GM18505 (cell line): ENCODE results near the gene SPATA31D3.
"Not testable (repeated sequence)": the region's sequence is repeated elsewhere in the genome, so short reads cannot be mapped to it uniquely, and the experiment has no call there.

ENCODE experiments used
- ATAC-seq: cut with Tn5 transposase; IDR thresholded peaks from one replicate; pipeline ENCODE4 v1.9.1; 2021; ENCODE audit not compliant: unreplicated experiment
- POLR2A ChIP-seq: IDR thresholded peaks from 4 replicates; pipeline ENCODE4 v1.6.1; 2011; ENCODE audit warnings: borderline replicate concordance; ENCODE audit not compliant: insufficient read depth, insufficient read length; ENCODE audit errors: extremely low read depth

Gene SPATA31D3

DNA sequence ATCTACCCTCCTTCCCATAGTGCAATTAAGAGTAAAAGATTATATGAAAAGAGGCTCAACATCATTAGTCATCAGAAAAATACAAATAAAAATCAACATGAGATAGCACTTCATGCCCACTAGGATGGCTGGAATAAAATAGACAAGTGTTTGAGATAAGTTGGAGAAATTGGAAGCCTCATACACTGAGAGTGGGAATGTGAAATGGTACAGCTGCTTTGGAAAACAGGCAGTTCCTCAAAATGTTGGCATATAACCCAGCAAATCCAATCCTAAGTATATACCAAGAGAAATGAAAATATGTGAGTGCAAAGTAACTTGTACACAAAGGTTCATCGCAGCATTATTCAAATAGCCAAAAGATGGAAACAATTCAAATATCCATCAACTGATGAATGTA lies 9.8 kb downstream of the SPATA31D3 start:
- no peak for TF ChIP-seq POLR2A
- ATAC-seq, result no peak

DNA sequence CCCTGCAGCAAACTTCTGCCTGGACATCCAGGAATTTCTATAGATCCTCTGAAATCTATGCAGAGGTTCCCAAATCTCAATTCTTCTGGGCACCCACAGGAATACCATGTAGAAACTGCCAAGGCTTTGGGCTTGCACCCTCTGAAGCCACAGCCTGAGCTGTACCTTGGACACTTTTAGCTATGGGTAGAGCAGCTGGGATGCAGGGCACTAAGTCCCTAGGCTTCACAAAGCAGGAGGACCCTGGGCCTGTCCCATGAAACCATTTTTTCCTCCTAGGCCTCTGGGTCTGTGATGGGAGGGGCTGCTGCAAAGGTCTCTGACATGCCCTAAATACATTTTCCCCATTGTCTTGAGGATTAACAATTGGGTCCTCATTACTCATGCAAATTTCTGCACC lies 12.3 kb downstream of the SPATA31D3 start:
- no peak for ATAC-seq
- no peak for TF ChIP-seq POLR2A

DNA sequence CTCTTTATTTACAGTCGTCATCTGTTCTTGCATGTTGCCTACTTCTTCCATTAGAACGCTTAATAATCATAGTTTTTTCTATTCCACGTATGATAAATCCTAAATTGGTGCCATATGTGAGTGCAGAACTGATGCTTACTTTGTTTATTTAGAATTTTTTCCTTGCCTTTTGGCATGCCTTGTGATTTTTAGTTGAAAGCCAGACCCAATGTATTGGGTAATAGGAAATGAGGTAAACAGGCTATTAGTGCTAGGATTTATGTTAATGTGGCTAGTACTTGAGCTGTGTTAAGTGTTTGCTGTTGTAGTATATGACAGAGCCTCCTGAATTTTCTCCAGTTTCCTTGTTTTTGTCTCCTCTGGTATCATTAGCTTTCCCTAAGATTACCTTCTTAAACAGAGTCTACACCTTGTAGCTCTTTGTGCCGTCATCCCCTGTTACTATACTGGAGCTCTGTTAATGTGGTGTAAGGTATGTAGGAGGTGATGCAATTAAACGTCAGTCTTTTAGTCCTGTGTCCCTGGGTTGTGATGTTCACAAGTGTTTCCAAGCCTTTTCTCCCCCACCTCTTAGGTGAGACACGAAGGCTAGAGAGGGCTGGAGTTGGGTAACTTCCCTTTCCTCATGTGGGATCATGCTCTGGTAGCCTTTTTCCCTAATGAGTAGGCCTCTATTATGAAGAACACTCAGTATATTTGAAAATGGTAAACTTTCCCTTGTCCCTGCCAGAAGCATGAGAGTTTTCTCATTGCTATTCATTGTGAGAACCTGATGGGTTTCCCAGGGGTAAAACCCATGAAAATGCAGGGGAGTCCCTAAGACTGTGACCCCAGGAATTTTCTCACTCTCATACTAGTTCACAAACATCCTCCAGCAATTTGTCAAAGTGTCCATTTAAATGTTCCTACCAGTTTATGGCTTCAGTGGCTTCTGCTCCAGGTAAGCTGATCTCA lies 21.2 kb downstream of the SPATA31D3 start:
- TF ChIP-seq POLR2A, result no peak
- ATAC-seq, result no peak

DNA sequence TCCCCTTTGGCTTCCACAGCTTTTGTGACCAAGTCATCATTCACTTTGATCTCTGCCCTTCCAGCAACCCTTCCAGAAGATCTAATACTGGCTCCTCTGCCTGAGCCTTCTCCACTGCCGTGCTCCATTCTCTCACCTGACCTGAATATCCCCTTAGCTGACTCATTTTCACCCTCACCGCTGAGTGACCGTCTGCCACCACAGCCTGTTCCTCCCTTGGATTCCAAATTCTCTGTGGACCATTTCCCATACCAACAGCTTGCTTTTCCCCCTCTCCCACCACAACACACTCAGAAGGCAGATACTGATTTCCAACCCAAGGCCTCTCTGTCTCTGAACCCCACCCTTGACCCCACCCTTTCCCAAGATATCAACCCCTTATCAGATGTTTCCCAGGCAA lies 24.7 kb downstream of the SPATA31D3 start:
- TF ChIP-seq POLR2A, result no peak
- no peak for ATAC-seq

DNA sequence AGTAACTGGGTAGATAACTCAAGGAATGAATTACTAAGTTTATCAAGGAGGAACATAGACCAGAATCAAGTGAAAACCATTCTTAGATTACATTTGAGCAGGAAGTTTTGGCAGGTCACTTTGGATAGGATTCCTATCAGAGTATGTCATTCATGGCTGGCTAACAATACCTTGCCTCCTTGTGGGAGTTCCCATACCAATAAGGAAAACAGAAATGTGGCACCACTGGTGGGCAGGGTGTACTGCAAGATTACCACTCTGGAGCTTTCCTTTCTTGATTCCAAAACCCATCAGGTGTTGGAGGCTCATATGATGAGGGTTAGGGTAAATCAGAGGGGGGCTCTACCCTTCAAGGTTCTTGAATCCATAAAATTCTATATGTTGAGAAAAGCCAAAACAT lies 26.7 kb downstream of the SPATA31D3 start:
- no peak for ATAC-seq
- no peak for TF ChIP-seq POLR2A

DNA sequence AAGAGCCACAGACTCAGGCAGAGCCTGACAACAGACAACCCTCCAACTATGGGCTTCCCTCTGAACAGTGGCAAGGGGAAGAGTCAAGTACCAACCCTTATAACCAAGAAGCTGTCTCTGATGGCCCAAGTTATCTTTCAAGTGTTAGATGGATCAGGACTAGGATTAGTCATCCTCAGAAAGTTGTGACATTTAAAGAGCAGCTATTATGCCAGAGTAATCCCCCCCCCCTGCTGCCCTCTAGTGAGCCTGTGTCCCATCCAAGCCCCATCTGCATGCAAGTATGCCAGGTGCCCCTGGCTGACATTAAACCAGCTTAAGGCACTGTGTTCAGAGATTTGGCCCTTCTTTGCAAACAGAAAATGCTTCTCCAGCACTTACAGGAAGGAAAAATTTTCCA lies 28.4 kb downstream of the SPATA31D3 start:
- TF ChIP-seq POLR2A, result no peak
- ATAC-seq, result no peak

DNA sequence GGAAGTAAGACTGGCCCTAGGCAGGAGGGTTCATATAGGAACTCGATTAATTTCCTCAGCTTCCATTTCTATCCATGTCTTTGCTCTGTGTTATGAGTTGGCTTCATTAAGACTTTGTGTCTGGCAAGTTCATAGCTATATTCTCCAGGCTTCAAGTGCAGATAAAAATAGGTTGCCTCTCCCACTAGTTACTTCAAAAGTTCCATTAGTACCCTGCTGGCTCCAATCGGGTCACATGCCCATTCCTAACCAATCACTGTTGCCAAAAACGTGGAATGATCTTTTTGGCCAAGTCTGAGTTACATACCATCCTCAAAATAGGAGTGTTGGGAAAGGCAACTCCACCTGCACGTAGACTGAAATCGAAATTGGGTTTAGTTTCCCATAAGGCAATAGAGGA lies 31.5 kb downstream of the SPATA31D3 start:
- TF ChIP-seq POLR2A, result no peak
- no peak for ATAC-seq

DNA sequence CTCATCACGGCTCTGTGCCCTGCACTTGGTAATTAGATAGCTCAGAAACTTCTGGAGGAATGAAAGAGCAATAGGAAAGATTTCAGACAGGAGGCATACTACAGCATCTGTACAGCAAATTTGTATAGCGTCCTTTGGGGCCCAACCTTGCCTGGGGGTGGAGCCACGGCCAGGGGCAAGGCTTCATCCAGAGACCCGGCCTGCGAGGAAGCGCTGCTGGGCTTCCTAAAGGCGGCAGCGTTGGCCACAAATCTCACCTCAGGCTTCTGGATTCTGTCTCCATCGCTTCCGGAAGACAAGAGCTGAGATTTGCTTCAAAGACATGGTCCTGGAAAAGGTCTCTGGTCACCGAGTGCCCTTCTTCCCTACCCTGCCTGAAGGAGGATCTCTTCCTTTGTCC lies 33.1 kb downstream of the SPATA31D3 start:
- no peak for ATAC-seq
- TF ChIP-seq POLR2A, result no peak

DNA sequence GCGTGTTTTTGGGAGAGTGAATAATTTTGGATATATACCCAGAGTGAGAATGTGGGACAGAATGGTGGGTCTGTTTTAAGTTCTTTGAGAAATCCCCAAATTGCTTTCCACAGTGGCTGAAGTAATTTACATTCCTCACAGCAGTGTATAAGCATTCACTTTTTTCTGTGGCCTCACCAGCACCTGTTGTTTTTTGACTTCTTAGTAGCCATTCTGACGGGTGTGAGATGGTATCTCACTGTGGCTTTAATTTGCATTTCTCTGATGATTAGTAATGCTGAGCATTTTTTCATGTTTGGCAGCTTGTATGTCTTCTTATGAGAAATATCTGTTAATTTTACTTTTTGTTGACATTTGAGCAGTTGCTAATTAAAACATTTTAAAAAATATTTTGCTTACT lies 35.9 kb downstream of the SPATA31D3 start:
- TF ChIP-seq POLR2A, result no peak
- ATAC-seq, result no peak

DNA sequence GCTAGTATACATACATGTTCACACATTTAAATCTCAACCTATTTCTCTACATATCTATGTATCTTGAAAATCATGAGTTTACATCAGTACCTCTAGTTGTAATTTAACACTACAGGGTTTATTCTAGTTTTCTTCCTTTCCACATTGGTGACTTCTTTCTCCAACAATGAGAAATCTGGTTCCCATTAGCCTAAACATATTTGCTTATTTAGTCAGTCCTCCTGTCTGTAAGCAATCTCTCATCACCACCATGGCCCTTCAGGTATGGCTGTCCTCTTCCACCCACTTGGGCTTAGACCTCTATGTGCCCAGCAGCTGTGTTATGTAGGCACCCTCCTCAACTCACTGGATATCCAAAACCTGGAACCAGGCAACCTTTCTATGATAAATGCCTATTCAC lies 37.3 kb downstream of the SPATA31D3 start:
- ATAC-seq, result no peak
- TF ChIP-seq POLR2A, result no peak

DNA sequence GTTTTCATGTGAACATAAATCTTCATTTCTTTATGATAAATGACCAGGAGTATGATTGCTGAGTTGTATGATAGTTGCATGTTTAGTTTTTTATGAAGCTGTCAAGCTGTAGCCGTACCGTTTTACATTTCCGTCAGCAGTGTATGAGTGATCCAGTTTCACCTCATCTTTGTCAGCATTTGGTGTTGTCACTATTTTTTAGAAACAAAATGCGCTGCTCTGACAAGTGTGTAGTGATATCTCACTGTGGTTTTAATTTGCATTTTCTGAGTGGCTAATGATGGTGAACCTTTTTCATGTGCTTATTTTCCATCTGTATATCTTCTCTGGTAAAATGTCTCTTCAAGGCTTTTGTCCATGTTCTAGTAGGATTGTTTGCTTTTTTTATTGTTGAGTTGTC lies 38.6 kb downstream of the SPATA31D3 start:
- no peak for ATAC-seq
- no peak for TF ChIP-seq POLR2A

DNA sequence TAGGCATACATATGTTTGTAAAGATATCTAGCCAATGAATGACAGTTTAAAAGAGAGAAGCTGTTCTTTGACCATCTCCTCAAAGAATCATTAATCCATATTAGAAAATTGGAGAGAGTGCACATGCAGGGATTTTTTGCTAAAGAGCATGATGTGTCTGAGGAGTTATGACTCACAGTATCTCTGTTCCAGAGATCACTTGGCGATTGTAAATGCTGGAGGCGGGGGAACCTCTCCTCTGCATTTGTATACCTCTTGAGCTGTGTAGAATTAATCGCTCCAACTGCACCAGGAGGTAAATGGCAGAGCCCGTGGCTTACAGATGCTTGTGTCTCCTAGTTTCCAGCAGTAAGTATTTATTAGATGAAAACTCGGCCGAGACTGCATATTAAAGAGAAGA lies 41.6 kb downstream of the SPATA31D3 start:
- ATAC-seq, result no peak
- TF ChIP-seq POLR2A, result no peak

DNA sequence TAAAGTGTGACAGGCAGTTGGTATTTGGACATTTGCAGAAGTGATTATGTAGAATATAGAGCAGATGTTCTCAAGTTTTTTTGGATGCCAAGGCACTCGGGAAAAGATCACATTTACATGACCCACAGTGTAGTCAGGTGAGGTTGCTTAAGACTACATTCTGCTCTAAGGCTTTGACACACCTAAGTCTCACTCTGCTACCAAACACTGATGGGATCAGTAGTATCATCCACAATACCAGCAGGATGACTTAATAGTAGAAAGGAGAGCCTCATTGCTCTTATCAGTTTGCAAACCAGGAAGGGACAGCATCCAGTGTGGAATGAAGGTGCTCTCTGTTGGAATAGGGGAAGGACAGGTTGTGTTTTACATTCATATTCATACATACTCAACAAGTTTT lies 42.8 kb downstream of the SPATA31D3 start:
- no peak for ATAC-seq
- TF ChIP-seq POLR2A, result no peak

DNA sequence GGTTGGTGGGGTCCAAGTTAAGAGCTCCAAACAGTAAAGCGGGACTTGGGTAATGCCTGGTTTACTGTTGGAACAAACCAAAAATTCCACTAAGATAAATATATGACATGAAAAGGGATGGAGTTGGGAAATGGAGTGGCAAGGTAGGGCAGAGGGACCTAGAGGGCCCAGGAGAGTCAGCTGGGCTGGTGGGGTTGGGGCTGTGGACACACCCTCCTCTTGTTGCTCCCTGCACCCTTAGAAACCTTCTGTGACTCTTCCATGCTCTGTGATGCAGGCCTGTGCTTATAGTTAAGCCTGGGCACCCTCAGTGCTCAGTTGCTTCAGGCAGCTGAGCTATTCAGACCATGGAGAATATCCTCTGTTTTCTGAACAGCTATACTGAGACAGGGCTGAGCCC lies 45.2 kb downstream of the SPATA31D3 start, which contains the start of gene SPATA31D1:
SPATA31D1 (plus strand) TSS at position 301 of the 400 bp plus-strand sequence; CDS start at position 348, 47 bp downstream.
- not testable (repeated sequence) for ATAC-seq
